Measurements from ENCODE around the gene CLEC4A. TPM values are rescaled to one million over a fixed set of nuclear protein-coding genes. Genes with fewer than 3 reads are reported as not detected.
"Not testable (repeated sequence)": the region's sequence is repeated elsewhere in the genome, so short reads cannot be mapped to it uniquely, and the experiment has no call there.

Gene CLEC4A
- total RNA-seq, 1 donor from 2014 or later = 4.6 TPM

DNA sequence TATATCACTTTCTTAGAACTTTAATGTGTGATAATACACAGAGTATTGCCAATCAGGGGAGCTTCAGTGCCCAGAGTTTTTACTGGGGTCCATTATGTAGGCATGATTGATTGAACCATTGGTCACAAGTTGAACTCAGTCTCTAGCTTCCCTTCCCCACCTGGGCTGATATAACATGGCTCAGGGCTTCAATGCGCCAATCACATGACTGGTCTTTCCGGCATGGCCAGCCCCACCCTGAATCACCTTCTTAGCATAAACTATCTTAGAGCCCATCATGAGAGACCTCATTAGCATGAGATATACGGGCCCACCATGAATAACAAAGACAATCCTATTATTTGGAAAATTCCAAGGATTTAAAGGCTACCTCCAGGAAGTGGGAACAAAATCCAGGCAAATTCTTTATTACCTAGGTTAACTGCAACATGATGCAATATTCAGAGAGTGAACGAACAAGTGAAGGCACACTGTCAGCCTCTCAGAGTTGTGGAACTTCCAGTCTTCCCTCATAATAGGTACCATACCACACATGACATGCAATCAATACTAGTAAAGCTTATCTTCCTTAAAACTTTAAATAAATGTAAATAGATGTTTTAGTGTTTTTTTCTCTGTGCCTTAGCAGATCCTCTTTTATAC is 3.2 kb upstream of the CLEC4A start:
- DNase-seq (ENCODE audit: low spot score) = no peak
- intact Hi-C loops (cut with DNase I) = no loop called here
- no peak for ATAC-seq

DNA sequence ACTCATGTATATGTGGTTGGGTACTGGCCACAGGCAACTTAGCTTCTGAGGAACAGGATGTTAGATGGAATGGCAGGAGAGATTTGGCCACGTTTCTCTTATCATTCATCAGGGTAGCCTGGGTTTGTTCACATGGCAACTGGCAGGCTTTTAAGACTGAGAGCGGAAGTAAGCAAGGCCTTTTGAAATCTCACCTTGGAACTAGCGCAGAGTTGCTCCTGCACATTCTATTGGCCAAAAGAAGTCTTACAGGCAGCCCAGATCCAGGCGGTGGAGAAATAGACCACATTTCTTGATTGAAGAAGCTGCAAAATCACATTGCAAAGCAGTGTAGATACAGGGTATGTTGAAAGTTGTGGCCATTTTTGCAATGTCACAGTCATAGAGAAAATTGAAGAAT is 3.7 kb downstream of the CLEC4A start:
- no peak for ATAC-seq
- no peak for DNase-seq (ENCODE audit: low spot score)
- intact Hi-C loops (cut with DNase I) = no loop called here

- ATAC-seq; DNase-seq (ENCODE audit: low spot score); intact Hi-C loops (cut with DNase I): not testable (repeated sequence)
These were observed 10.4 kb downstream of the CLEC4A start for GRCh38 chr12:8133636-8134397.

DNA sequence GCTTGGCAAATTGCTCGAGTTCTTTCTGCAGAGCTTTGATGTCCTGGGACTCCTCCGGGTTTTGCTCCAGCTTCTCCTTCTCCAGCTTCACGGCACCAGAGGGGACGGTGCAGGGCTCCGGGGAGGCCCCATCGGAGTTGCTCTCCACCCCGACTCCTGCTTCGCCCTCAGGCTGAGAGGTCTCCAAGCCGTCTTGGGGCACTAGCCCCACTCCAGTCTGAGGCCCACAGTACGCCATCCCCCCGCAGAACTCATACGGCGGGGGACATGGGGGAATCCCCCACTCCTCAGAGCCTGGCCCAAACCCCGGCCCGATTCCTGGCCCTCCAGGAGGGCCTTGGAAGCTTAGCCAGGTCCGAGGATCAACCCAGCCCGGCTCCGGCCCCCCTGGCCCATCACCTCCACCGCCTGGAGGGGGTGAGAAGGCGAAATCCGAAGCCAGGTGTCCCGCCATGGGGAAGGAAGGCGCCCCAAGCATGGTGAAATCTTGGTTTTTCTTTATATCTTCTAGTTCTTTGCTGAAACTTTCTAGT is 11.0 kb downstream of the CLEC4A start:
- ATAC-seq; intact Hi-C loops (cut with DNase I): not testable (repeated sequence)

DNA sequence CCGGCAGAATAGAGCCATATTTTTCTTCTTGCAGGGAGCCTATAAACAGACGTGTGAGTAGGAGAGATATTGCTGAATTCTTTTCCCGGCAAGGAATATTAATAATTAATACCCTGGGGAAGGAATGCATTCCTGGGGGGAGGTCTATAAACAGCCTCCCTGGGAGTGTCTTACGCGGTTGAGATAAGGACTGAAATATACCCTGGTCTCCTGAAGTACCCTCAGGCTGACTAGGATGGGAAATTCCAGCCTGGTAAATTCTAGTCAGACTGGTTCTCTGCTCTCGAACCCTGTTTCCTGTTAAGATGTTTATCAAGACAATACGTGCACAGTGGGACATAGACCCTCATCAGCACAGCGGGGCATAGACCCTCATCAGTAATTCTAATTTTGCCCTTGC is 18.2 kb downstream of the CLEC4A start:
- intact Hi-C loops (cut with DNase I); ATAC-seq: not testable (repeated sequence)

More for the DNA sequence above, 11.0 kb downstream of the CLEC4A start:
- DNase-seq (ENCODE audit: low spot score) = not testable (repeated sequence)

DNA sequence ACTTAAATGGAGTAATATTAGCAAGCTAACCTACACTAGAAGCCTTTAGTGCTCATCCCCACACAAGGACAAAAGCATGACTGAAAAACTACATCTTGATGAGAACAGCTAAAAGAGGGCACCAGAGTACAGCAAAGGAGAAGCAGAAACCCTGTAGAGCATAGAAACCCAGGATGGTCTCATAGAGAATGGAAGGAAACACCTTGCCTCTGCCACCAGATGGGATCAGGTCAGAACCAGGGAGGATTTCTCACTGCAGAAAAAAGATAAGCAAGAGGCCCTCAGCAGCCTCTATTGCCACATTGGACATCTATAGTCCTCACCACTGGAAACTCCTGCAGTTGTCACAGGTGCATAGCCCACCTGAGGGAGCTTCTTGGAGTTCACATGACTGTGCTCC is 19.8 kb downstream of the CLEC4A start:
- ATAC-seq = no peak
- DNase-seq (ENCODE audit: low spot score) = no peak
- intact Hi-C loops (cut with DNase I) = no loop called here

More for the DNA sequence above, 18.2 kb downstream of the CLEC4A start:
- not testable (repeated sequence) for DNase-seq (ENCODE audit: low spot score)

- ATAC-seq = peak; percentile 81
- DNase-seq (ENCODE audit: low spot score) = peak; percentile 52
- intact Hi-C loops (cut with DNase I) = no loop called here
These were observed 22.5 kb downstream of the CLEC4A start for GRCh38 chr12:8145754-8146441.

DNA sequence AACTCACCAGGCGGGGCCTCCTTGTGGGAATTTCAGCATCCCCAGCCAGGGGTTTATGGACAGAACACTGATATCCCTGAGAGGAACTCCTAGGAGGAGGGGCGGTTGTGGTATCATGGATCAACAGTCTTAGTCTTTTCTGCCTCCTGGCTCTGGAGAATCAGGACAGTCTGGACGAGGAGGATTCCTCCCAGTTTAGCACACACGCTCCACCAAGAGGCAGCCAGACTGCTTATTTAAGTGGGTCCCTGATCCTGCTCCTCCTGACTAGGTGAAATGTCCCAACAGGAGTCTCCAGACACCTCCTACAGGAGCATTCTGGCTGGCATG is 23.0 kb downstream of the CLEC4A start:
- peak; percentile 24 for ATAC-seq

DNA sequence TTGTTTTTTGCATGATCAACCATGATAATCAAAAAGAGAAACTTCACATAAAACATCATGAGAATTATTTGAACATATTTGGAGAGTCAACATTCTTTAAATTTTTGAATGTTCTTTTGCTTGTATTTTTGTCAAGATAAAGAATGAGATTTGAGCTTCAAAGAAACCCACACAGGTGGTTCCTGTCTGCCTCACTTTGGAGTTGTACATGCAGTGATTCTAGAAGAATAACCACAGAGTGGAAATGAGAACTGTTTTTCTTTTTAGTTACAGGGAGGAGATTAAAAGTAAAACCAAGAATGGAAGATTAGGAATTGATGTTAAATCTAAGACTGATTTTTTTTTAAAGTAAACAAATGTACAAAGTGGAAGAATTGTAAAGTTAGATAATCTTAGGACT is 31.1 kb downstream of the CLEC4A start:
- DNase-seq (ENCODE audit: low spot score) = no peak
- intact Hi-C loops (cut with DNase I) = no loop called here
- no peak for ATAC-seq

More for the DNA sequence above, 23.0 kb downstream of the CLEC4A start:
- no peak for DNase-seq (ENCODE audit: low spot score)
- intact Hi-C loops (cut with DNase I) = no loop called here

DNA sequence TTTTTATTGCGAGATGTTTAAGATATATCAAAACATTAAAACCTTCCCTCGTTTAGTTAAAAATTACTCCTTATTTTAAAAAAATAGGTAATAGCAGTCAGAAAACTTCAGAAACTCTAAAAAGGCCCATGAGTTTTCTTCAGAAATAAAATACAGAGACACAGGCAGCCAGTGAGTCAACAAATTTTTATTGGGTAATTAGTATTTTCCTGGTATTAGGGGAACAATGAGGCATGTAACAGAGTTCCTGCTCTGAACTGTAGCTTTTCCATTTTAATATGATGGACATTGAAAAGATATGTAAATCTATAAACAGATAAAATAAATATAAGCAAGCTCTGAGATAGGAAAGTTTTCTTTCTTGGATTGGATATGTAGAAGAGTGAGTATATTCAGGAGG is 33.0 kb downstream of the CLEC4A start:
- ATAC-seq (no peak), DNase-seq (ENCODE audit: low spot score) (no peak)
- intact Hi-C loops (cut with DNase I) = no loop called here

- ATAC-seq = no peak
- intact Hi-C loops (cut with DNase I) = no loop called here
These were observed 33.4 kb downstream of the CLEC4A start, which contains the start of gene ZNF705A for GRCh38 chr12:8156845-8157244. Gene ZNF705A, plus strand, starts transcription at chr12:8157015. Its CDS starts 15,611 bp downstream, at chr12:8172626.

DNA sequence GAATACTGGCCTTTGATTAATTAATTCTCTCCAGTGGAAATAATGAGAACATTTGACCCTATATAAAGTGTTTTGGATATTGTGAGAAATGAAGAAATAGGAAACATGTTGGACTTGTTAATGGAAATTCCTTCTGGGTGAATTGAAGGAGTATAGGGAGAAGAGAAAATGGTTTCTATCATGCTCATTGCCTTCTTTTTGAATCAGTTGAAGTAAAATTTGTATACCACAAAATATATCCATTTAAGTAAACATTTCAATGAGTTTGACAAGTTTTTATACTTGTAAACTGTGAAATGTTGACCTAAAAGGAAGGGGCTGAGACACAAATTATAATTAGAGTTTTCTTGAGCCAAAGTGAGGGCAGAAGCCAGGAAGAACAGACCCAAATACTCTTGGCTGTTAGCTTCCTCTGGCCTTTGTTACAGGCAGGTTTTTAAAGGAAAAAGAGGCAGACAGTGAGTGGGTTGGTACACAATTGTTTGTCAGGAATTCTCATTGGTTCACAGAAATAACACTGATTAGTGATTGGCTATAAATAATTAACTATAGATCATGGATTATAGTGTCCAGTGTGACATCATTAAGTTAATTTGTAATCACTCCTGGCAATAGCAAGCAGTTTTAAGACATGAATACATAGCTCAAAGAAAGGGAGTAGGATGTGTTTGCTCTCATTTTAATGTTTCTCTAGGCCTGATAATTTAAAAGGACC is 34.2 kb downstream of the CLEC4A start:
- no peak for DNase-seq (ENCODE audit: low spot score)
- ATAC-seq = no peak
- intact Hi-C loops (cut with DNase I) = no loop called here

More at GRCh38 chr12:8156845-8157244, 33.4 kb downstream of the CLEC4A start, which contains the start of gene ZNF705A:
- no peak for DNase-seq (ENCODE audit: low spot score)

DNA sequence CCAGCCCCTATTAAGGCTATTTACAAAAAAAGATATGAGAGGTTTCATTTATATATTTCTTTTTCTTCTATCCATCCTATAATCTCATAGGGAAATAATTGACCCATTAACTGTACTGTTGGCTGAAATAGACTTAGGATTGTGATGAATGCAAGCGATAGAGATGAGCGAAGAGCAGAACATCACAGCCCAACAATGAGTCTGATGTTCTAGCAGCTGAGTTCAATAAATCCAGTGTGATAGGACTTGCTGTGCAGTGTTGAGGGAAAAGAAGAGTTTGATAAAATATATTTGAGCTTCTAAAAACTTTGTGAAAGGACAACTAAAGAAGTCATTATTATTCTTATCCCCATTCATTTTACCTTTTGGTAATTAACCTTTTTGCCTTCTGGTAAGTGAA is 49.5 kb downstream of the CLEC4A start:
- DNase-seq (ENCODE audit: low spot score); intact Hi-C loops (cut with DNase I); ATAC-seq: not testable (repeated sequence)

DNA sequence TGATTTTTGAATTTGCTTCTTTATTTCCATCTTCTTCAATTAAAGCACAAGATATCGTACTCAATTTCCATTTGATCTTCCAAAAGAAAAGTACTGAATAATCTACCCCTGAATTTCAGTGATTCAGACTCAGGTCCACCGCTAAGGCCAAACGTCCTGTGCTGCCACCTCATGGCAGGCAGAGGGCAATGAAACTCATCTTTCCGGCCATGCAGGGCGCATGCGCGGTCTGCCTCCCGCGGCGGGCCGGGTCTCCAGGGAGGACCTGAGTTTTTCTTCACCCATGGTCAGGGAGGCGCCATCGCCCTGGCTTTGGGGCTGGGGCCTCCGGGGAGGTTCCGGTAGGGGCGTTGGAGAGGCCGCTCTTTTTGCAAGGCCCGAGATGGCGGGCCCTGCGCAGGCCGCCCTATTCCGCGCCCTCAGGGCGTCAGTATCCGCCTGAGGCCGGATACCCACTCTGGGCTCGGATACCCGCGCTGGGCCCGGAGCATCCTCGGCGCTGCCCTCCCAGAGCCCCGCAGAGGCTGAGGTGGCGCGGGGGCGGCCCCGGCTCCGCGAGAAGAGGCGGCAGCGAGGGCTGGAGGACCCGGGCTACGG is 56.7 kb downstream of the CLEC4A start:
- ATAC-seq; intact Hi-C loops (cut with DNase I): not testable (repeated sequence)
- DNase-seq (ENCODE audit: low spot score) = peak; percentile 86

DNA sequence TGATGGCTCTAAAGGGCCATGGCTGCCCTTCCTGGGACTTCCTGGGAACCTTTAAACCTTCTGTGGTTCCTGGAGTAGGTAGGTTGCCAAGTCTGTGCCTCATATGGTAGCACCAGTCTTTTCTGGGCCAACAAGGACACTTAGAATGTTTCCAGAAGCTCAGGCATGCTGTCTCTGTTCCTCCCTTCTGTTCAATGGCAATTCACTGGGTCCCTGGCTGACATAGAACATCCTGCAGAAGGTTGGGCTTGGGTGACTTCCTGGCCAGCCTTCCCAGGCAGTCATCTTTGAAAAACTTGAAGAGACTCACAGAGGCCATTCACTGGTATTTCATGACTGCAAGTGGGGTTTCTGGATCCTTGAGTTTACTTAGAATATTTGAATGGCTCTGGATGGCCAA is 57.9 kb downstream of the CLEC4A start:
- ATAC-seq; intact Hi-C loops (cut with DNase I): not testable (repeated sequence)

GRCh38 chr12:8182923-8183322 is 59.5 kb downstream of the CLEC4A start:
- intact Hi-C loops (cut with DNase I); ATAC-seq; DNase-seq (ENCODE audit: low spot score): not testable (repeated sequence)

More for the DNA sequence above, 57.9 kb downstream of the CLEC4A start:
- DNase-seq (ENCODE audit: low spot score) = not testable (repeated sequence)

DNA sequence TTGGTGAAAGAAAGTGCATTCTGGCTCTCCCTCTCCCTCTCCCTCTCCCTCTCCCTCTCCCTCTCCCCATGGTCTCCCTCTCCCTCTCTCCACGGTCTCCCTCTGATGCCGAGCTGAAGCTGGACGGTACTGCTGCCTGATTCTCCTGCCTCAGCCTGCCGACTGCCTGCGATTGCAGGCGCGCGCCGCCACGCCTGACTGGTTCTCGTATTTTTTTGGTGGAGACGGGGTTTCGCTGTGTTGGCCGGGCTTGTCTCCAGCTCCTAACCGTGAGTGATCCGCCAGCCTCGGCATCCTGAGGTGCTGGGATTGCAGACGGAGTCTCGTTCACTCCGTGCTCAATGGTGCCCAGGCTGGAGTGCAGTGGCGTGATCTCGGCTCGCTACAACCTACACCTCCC is 59.9 kb downstream of the CLEC4A start:
- DNase-seq (ENCODE audit: low spot score); intact Hi-C loops (cut with DNase I); ATAC-seq: not testable (repeated sequence)

GRCh38 chr12:8184206-8184605 is 60.8 kb downstream of the CLEC4A start:
- intact Hi-C loops (cut with DNase I); DNase-seq (ENCODE audit: low spot score); ATAC-seq: not testable (repeated sequence)

Measured in sciatic nerve (tissue), 2 donors.